ENCODE data around the gene FAU. TPM values are rescaled to one million over a fixed set of nuclear protein-coding genes. Genes with fewer than 3 reads are reported as not detected.

The FAU gene
- total and polyA plus RNA-seq, 9 of the 15 experiments (the other 6 are each of a cell fraction or from before 2014, with no cell fraction given): 433 to 1,827 (median 942) TPM

DNA sequence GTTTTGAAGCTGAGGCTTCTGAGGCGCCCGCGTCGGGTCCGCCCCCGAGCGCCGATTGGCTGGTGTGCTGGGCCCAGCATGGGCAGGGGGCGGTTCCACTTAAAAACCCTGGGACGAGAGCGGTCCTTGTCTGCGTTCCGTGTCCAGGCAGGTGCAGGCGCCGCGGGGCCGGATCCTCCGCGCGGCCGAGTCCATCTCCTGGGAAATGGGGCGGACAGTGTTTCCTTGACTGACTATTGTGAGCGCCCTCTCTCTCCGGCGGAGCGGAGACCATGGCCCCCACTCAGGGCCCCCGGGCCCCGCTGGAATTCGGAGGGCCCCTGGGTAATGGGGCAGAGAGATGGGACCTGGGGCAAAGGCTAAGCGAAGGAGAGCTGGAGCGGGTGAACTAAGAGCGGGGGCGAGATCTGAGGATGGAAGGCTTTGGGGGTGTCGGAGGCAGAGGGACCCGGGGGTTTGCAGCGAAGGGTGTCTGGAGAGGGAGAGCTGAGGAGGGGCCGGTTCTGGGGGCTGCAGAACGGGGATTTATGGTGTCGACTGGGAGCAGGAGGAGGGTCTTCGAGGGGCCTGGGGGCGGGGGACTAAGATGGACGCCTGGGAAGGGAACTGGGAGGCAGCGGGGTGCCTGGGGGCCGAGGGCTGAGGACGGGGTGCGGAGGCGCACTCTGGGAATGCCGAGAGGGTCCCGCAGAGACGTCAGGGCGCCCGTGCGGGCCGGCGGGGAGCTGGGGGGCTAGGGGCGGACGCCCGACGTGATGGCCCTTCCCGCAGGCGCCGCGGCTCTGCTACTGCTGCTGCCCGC lies 10.0 kb downstream of the FAU start, which contains the start of gene TM7SF2 (continued):
- no peak for TF ChIP-seq NR4A1 (CRISPR knock-in tag; IDR thresholded peaks at IDR 0.05)
- no peak for TF ChIP-seq NR4A1 (tag; IDR thresholded peaks at IDR 0.05)
- TF ChIP-seq, protein P1, sequence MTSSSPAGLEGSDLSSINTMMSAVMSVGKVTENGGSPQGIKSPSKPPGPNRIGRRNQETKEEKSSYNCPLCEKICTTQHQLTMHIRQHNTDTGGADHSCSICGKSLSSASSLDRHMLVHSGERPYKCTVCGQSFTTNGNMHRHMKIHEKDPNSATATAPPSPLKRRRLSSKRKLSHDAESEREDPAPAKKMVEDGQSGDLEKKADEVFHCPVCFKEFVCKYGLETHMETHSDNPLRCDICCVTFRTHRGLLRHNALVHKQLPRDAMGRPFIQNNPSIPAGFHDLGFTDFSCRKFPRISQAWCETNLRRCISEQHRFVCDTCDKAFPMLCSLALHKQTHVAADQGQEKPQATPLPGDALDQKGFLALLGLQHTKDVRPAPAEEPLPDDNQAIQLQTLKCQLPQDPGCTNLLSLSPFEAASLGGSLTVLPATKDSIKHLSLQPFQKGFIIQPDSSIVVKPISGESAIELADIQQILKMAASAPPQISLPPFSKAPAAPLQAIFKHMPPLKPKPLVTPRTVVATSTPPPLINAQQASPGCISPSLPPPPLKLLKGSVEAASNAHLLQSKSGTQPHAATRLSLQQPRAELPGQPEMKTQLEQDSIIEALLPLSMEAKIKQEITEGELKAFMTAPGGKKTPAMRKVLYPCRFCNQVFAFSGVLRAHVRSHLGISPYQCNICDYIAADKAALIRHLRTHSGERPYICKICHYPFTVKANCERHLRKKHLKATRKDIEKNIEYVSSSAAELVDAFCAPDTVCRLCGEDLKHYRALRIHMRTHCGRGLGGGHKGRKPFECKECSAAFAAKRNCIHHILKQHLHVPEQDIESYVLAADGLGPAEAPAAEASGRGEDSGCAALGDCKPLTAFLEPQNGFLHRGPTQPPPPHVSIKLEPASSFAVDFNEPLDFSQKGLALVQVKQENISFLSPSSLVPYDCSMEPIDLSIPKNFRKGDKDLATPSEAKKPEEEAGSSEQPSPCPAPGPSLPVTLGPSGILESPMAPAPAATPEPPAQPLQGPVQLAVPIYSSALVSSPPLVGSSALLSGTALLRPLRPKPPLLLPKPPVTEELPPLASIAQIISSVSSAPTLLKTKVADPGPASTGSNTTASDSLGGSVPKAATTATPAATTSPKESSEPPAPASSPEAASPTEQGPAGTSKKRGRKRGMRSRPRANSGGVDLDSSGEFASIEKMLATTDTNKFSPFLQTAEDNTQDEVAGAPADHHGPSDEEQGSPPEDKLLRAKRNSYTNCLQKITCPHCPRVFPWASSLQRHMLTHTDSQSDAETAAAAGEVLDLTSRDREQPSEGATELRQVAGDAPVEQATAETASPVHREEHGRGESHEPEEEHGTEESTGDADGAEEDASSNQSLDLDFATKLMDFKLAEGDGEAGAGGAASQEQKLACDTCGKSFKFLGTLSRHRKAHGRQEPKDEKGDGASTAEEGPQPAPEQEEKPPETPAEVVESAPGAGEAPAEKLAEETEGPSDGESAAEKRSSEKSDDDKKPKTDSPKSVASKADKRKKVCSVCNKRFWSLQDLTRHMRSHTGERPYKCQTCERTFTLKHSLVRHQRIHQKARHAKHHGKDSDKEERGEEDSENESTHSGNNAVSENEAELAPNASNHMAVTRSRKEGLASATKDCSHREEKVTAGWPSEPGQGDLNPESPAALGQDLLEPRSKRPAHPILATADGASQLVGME (CRISPR knock-in tag; IDR thresholded peaks at IDR 0.05): no peak
- TF ChIP-seq TSHZ1 (CRISPR knock-in tag; IDR thresholded peaks at IDR 0.05): no peak
- TF ChIP-seq ZNF263 (CRISPR knock-in tag; IDR thresholded peaks at IDR 0.05; ENCODE audit: borderline replicate concordance): no peak
- TF ChIP-seq FOXA3 (CRISPR knock-in tag; conservative IDR thresholded peaks at IDR 0.05 in 1 of 2, IDR thresholded peaks at IDR 0.05 in 1 of 2): no peak
- peak; percentile 51 for TF ChIP-seq ATF7 (IDR thresholded peaks at IDR 0.05)
- no peak for TF ChIP-seq SMAD3 (CRISPR knock-in tag; conservative IDR thresholded peaks at IDR 0.05)
- TF ChIP-seq PCBP2 (IDR thresholded peaks at IDR 0.05; ENCODE audit: low read depth, low read length, poor library complexity, severe bottlenecking): no peak
- no peak for TF ChIP-seq HOMEZ (CRISPR knock-in tag; IDR thresholded peaks at IDR 0.05)
- TF ChIP-seq, protein P2, sequence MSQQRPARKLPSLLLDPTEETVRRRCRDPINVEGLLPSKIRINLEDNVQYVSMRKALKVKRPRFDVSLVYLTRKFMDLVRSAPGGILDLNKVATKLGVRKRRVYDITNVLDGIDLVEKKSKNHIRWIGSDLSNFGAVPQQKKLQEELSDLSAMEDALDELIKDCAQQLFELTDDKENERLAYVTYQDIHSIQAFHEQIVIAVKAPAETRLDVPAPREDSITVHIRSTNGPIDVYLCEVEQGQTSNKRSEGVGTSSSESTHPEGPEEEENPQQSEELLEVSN (IDR thresholded peaks at IDR 0.05; ENCODE audit: borderline replicate concordance in 1 of 2, extremely low read depth in 1 of 2, insufficient read depth in 1 of 2, insufficient read length in 1 of 2, low read depth in 1 of 2, low read length in 1 of 2, poor library complexity in 1 of 2, severe bottlenecking in 1 of 2): peak in 1 of 2 experiments; percentile 43
- TF ChIP-seq, protein P3, sequence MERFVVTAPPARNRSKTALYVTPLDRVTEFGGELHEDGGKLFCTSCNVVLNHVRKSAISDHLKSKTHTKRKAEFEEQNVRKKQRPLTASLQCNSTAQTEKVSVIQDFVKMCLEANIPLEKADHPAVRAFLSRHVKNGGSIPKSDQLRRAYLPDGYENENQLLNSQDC (CRISPR knock-in tag; IDR thresholded peaks at IDR 0.05): no peak
